GM12874 (cell line): Measurements from ENCODE around the gene VTI1A.

Experiments used
- TF ChIP-seq, protein P1 (sequence below): IDR thresholded peaks from 2 replicates; pipeline ENCODE4 v1.5.1; 2011; ENCODE audit warnings: low read depth, mild to moderate bottlenecking, control low read depth, low read length, moderate library complexity; ENCODE audit not compliant: insufficient read depth

Gene VTI1A

DNA sequence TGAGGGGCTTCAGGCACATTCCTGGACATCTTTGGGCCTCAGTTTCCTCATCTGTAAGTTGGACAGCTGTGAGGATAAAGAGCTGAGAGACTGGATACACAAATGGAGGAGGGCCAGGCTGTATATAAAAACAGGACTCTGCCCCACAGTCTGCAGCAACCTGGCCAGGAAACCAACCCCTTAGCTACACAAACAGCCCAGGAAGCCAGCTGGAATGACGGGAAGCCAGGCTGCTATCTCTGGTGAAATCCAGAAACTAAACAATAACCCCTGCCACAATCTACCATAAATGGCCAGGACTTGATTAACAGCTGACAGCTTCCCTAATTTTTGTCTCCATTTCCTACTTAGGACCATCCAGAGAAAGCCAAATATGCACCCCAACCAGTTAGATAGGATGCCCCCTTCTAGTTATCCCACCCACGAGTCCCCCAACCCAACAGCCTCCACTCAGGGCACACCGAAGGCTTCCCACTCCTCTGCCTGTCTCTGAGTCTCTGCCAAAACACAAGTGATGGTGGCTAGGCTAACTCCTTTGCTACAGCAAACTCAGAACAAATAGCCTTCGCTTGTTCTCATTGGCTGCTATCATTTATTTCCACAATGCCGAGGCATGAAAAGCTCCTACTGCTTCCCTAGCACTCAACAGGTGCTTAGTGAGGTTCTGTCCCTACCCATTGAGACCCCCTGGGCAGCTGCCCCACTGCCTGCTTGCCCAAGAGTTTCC, 393.1 kb downstream of the VTI1A start:
- TF ChIP-seq, protein P1, sequence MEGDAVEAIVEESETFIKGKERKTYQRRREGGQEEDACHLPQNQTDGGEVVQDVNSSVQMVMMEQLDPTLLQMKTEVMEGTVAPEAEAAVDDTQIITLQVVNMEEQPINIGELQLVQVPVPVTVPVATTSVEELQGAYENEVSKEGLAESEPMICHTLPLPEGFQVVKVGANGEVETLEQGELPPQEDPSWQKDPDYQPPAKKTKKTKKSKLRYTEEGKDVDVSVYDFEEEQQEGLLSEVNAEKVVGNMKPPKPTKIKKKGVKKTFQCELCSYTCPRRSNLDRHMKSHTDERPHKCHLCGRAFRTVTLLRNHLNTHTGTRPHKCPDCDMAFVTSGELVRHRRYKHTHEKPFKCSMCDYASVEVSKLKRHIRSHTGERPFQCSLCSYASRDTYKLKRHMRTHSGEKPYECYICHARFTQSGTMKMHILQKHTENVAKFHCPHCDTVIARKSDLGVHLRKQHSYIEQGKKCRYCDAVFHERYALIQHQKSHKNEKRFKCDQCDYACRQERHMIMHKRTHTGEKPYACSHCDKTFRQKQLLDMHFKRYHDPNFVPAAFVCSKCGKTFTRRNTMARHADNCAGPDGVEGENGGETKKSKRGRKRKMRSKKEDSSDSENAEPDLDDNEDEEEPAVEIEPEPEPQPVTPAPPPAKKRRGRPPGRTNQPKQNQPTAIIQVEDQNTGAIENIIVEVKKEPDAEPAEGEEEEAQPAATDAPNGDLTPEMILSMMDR = no peak

- TF ChIP-seq, protein P1 = no peak
These were observed 394.5 kb downstream of the VTI1A start for GRCh38 chr10:112841549-112841948.

GRCh38 chr10:112842832-112843360, 395.9 kb downstream of the VTI1A start:
- TF ChIP-seq, protein P1 = no peak

GRCh38 chr10:112843623-112844022, 396.6 kb downstream of the VTI1A start:
- TF ChIP-seq, protein P1 = no peak

- TF ChIP-seq, protein P1 = no peak
These were observed 397.9 kb downstream of the VTI1A start for GRCh38 chr10:112844681-112845544.

- TF ChIP-seq, protein P1 = no peak
These were observed 400.8 kb downstream of the VTI1A start for GRCh38 chr10:112847778-112848177.

- TF ChIP-seq, protein P1 = no peak
These were observed 401.2 kb downstream of the VTI1A start for GRCh38 chr10:112848228-112848627.
